Fibroblast of gingiva (primary cell): ENCODE measurements around the gene PADI3.
"Not testable (repeated sequence)": the region's sequence is repeated elsewhere in the genome, so short reads cannot be mapped to it uniquely, and the experiment has no call there.

Experiments
- DNase-seq: peaks from one replicate; pipeline ENCODE4 v3.0.0-alpha.2; 2011; ENCODE audit warnings: low read depth

Gene PADI3

GRCh38 chr1:17241011-17241779 is 7.7 kb upstream of the PADI3 start:
- DNase-seq = not testable (repeated sequence)

- DNase-seq = not testable (repeated sequence)
Observed at GRCh38 chr1:17241780-17242074, 7.2 kb upstream of the PADI3 start.

DNA sequence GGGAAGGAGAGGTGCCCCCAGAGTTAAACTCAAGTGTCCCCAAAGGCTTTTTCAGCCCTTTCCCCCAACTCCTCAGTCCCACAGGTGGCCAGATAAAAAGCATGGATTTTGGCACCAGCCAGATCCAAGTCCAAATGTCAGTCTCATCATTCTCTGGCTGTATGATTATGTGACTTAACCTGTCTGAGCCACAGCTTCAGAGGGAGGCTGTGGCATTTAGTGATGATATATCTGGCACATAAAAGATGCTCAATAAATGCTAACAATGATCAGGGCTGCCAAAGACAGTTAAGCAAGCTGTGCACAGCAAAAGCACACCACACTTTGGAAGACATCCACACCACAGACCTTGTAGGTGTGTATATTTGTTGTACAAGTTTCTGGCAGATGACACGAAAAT is 5.6 kb upstream of the PADI3 start:
- no peak for DNase-seq

- no peak for DNase-seq
Observed at GRCh38 chr1:17244821-17245740, 3.8 kb upstream of the PADI3 start.

GRCh38 chr1:17245816-17246325 is 3.0 kb upstream of the PADI3 start:
- DNase-seq = no peak

DNA sequence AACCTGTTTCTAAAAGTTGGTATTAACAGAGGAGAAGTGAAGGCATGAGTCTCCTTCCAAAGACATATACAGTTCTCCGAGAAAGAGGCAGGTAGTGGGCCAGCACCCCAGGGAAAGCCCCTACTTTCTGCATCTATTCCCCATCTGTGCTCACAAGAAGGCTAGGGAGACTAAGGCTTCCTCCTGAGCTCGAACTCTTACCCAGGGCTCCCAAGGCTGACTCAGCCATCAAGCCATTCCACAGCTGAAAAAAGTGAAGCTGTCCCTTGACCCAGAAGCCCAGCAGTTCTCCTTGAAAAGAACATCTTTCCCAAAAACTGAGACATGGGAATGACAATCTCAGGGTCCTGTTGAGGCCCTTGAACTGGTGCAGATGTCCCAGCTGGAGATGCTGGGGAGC is 1.9 kb upstream of the PADI3 start:
- no peak for DNase-seq

DNA sequence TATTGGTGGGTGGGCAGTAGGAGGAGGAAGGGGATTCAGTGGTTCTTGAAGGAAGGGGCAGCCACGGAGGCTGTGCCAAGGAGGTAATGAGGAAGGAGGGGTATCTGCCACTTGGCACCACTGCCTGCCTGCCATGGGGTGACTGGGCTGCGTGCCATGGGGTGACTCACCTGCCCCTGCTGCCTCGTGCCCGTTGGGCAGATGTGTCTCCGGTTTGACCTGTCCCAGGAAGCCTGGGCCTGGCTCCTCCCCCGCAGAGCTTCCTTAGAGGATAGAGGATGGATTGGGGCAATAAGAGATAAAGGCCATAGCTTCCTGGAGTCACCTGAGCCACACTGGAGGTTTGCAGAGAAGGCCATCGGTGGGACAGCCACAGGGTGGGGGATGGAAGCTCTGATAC is 1.7 kb downstream of the PADI3 start:
- DNase-seq = no peak

DNA sequence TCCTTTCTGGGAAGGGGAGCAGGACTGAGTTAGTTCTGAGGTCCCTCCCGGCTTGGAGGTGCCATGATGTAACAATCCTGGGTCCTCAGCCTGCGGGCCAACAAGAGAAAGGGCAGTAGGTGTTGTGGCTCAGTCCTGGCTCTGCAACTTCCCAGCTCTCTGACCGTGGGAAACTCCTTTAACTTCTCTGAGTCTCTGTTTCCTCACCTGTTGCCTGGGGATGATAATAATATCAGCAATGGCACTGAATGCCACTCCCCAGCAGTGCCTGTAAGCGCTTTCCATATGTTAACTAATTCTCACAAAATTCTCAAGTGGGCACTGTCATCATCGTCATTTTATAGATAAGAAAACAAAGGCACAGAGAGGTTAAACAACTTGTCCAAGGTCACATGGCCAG is 2.3 kb downstream of the PADI3 start:
- no peak for DNase-seq

DNA sequence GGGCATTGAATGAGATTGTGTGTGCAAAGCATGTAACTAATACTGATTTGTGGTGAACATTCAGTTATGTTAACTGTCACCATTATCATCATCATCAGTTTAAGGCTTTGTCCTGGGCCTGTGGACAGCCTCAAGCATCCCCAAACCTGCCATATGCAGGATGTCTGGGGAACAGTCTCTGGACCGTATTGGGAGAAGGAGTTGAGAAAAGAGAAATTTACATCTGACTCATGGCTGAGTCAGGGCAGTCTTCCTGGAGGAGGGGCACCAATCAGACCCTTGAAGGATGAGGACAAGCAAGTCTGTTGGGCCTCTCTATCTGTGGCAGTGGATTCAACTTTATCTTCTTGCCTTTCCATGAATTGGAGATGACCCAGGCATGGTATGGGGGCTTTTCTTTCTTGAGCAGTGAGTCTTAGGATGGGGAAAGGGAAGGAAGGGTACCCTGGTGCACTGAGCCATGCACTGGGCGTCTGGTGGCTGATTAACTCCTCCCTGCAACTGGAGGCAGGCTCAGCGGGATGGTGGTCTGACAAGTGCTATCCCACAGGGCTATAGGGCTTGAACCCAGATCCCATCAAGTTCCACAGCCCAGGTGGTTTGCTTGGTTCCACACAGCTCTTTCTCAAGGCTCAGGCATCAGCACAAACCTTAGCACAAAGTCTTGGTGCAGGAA is 2.9 kb downstream of the PADI3 start:
- no peak for DNase-seq

GRCh38 chr1:17255336-17255735 is 6.4 kb downstream of the PADI3 start:
- DNase-seq = no peak

GRCh38 chr1:17258116-17258757 is 9.3 kb downstream of the PADI3 start:
- peak; percentile 64 for DNase-seq

GRCh38 chr1:17258758-17259130 is 9.8 kb downstream of the PADI3 start:
- DNase-seq = no peak

DNA sequence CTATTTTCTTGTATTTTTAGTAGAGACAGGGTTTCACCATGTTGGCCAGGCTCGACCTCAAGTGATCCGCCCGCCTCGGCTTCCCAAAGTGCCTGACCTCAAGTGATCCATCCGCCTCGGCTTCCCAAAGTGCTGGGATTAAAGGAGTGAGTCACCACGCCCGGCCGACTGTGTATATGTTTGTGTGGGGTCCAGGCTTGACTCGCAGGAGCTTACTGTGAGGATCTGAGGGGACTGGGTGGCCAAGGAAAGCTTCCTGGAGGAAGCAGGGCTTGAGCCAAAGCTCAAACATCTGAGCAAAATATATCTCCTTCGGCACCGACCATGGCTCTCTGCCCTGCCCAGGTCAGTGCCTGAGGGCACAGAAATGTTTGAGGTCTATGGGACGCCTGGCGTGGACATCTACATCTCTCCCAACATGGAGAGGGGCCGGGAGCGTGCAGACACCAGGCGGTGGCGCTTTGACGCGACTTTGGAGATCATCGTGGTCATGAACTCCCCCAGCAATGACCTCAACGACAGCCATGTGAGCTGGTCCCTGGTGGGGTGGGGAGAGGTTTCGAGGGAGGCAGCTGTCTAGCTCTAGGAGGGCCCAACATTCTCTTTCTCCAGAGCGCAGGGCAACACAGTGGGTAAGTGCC is 10.5 kb downstream of the PADI3 start:
- no peak for DNase-seq

DNA sequence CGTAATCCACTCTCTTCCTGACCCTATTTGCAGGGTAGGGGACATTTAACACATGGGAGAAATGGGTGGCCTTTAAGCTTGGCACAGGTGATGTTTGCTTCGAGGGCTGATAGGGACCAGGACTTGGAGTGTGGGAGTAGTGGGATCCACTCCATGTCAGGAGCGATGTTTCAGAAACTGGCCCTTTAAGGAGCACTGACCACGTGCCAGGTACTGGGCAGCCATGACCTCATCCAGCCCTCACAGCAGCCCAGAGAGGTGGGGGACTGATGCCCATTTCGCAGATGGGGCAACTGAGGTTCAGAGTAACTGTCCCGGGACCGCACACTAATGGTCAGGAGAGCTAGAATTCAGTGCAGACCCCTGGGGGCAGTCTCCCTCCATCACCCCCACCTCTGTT is 11.4 kb downstream of the PADI3 start:
- no peak for DNase-seq

DNA sequence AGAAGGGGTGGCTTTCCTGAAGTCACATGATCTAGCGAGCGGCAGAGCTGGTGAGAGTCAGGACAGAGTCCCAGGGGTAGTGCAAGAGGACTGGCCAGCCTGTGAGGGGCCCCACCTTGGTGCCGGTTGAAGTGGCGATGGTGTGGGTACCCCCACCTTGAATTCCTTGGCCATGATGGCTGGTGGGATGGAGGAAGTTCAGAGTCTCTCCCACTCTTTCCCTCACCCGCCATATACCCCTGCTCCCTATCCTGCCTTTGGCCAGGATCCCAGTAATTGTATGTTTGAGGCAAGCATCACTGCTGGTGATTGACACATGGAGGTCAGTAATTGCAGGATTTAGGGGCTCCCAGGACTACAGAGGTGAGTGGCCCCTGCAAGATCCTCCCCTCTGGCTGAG is 11.8 kb downstream of the PADI3 start:
- DNase-seq = no peak

DNA sequence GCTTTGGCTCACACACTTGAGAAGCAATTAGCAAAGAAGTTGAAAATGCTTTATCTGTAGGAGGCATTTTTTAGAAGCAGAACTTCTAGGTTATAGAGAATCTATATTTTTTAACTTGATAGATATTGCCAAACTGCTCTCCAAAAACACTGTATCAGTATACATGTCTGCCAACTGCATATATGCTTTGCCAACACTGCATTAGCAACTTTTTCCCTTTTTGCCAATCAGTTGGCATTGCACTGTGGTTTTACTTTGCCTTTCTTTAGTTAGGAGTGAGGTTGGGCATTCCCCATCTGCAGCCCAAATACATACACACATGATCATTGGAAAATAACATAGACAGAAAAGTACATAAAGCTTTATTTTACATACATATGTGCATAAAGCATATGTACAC is 15.0 kb downstream of the PADI3 start:
- DNase-seq = no peak

DNA sequence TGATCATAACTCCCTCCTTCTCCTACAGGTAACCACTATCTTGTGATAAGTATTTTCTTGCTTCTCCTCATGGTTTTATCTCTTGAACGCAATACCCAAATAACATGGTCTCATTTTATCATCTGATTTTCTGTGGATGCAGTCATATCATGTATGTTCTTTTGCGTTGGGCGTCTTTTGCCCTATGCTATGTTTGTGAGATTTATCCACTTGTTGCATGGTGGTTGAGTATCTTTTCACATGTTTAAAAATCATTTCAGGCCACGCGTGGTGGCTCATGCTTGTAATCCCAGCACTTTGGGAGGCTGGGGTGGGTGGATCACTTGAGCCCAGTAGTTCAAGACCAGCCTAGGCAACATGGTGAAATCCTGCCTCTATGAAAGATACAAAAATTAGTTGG is 15.6 kb downstream of the PADI3 start:
- no peak for DNase-seq

DNA sequence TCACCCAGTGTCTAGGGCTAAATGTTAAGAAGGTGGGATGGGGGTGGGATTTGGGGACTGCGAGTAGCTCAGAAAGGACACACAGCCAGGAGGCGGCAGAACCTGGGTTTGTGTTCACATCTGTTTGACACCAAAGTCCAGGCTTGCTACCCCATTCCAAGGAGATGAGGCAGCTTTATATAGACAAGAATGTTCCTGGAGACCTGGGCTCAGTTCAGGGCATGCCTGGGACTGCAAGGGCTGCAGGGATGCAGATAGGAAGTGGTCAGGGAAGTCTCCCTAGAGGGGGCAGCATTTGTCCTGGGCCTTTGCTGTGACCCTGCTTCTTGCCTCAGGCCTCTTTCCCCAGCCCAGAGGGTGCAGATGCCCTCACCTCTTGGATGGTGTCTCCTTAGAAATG is 16.3 kb downstream of the PADI3 start:
- no peak for DNase-seq

DNA sequence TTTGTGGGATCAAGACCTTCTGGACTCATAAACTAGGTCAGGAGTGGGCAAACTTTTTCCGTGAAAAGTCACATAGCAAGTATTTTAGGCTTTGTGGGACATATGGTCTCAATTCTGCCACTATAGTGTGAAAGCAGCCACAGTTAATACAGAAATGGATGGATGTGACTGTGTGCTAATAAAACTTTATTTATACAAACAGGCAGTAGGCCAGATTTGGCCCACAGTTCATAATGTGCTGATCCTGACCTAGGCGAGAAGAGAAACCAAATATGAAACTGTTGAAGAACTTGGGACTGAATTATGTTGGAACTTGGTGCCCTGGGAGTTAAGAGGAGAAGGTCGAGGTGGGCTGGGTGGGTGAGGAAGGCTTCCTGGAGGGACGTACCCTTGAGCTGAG is 17.1 kb downstream of the PADI3 start:
- DNase-seq = no peak

DNA sequence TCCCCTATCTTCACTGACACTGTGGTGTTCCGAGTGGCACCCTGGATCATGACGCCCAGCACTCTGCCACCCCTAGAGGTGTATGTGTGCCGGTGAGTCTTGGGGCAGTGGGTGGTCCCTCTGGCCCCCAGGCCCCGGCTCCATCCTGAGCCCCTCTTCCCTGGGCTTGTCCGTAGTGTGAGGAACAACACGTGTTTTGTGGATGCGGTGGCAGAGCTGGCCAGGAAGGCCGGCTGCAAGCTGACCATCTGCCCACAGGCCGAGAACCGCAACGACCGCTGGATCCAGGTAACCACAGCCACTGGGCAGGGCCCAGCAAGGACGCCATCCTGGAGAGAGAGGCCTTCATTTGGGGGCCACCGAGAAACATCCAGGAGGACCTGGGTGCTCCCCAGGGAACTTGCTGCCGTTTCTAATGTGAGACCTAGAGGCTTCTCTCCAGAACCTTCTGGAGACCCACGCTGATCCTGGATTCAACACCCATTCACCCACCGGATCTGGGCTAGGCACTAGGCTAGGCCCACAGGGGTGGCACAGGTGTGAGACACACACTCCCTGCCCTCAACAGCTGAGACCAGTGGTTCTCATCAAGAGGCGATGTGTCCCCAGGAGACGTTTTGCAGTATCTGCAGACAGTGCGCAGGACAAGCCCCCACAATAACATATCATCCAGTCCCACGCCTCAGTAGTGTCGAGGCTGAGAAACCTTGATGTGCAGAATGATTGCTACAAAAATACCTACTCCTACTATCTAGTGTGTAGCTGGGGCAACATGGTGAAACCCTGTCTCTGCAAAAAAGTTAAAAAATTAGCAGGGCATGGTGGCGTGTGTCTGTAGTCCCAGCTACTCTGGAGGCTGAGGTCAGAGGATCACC is 22.2 kb downstream of the PADI3 start:
- DNase-seq = no peak

GRCh38 chr1:17272066-17272465 is 23.2 kb downstream of the PADI3 start:
- DNase-seq = no peak
